Kidney (tissue), 14 donors: Measurements from ENCODE around the gene CFAP65. TPM values are rescaled to one million over a fixed set of nuclear protein-coding genes. Genes with fewer than 3 reads are reported as not detected.

Experiments used
- DNase-seq, 5 donors: peaks; one replicate each; pipeline ENCODE4 v3.0.0-alpha.2; 2013 to 2020
- FAIRE-seq: peaks from 2 replicates; lab custom pipeline; 2012; peaks lifted over from hg19 to GRCh38; lab: Jason Lieb, UNC
- H3K27ac ChIP-seq, 2 donors: one replicate each; pipeline ENCODE4 v1.7.0; 2013; ENCODE audit warnings: low read depth in 2 of 2, low read length in 2 of 2, inconsistent platforms in 1 of 2
- H3K27me3 ChIP-seq: one replicate; pipeline ENCODE4 v1.7.1; 2013; ENCODE audit warnings: low read length, inconsistent platforms; ENCODE audit not compliant: control insufficient read depth, insufficient read depth
- H3K36me3 ChIP-seq, 3 donors: one replicate each; pipeline versions ENCODE4 v1.7.0 to v1.7.1; 2013; ENCODE audit warnings: low read length in 3 of 3, control low read depth in 1 of 3, inconsistent platforms in 1 of 3; ENCODE audit not compliant: insufficient read depth in 3 of 3, control insufficient read depth in 2 of 3
- H3K4me1 ChIP-seq, 3 donors: one replicate each; pipeline versions ENCODE4 v1.7.0 to v1.7.1; 2013; ENCODE audit warnings: low read length in 3 of 3, inconsistent platforms in 1 of 3, low read depth in 1 of 3; ENCODE audit not compliant: control insufficient read depth in 2 of 3, insufficient read depth in 2 of 3
- H3K4me3 ChIP-seq, 3 donors: one replicate each; pipeline versions ENCODE4 v1.7.0 to v1.8.1; 2013; ENCODE audit warnings: low read length in 3 of 3, control low read depth in 1 of 3, inconsistent platforms in 1 of 3
- H3K9ac ChIP-seq, 3 donors: one replicate each; pipeline versions ENCODE4 v1.7.0 to v1.7.1; 2013; ENCODE audit warnings: low read length in 3 of 3, control low read depth in 1 of 3, inconsistent platforms in 1 of 3
- H3K9me3 ChIP-seq, 3 donors: one replicate each; pipeline versions ENCODE4 v1.7.0 to v1.7.1; 2013; ENCODE audit warnings: low read length in 3 of 3, control low read depth in 1 of 3, inconsistent platforms in 1 of 3; ENCODE audit not compliant: control insufficient read depth in 2 of 3, insufficient read depth in 1 of 3
- CTCF ChIP-seq: IDR thresholded peaks from 3 replicates; pipeline ENCODE4 v1.5.1; 2012; ENCODE audit warnings: mild to moderate bottlenecking, moderate library complexity, borderline replicate concordance; ENCODE audit not compliant: insufficient read depth; ENCODE audit errors: extremely low read depth
- intact Hi-C: fragments of 100-400 bp; cut with DNase I; formaldehyde crosslinking; loops from one replicate; pipeline ENCODE4 v1.11.1; 2022
- polyA plus RNA-seq: library from polyadenylated mRNA; stranded (reverse); fragments of 350-450 nt; fragmentation: Illumina TruSeq; extraction: RNeasy Lipid Tissue Mini Kit (QIAGEN cat#74804); gene quantifications from one replicate; pipeline ENCODE4 v1.2.3, GENCODE V29; 2014; ENCODE audit warnings: low read depth, low replicate concordance; ENCODE audit not compliant: insufficient read depth
- total RNA-seq: library from RNA; stranded (reverse); fragmentation: NEBNext Ultra II Directional; extraction: Animal tissue kit (Norgen Biotek cat#: 25700); gene quantifications from one replicate; pipeline ENCODE4 v1.2.1, GENCODE V29; 2021
- donor health status: control.
- donor health status: control.
- donor health status: control.
- donor health status: control.
- donor health status: control.
- donor health status: DM: yes; HTN: yes; CAD: no.
- donor health status: Normal renal cell carcinoma (clear cell type).

Gene CFAP65
- total and polyA plus RNA-seq, 2 donors from 2014 or later: 0.73 to 2.0 TPM

GRCh38 chr2:218980735-218981389, 60.5 kb downstream of the CFAP65 start:
- H3K9me3 ChIP-seq: no peaks in the 10 kb centered on the region
- DNase-seq: peak in 2 of 5 donors; percentile 47 to 51
- peaks cover 42% of the 10 kb centered on the region for H3K27me3 ChIP-seq
- intact Hi-C loops: no loop called here
- no peaks in the 10 kb centered on the region for H3K36me3 ChIP-seq
- H3K4me3 ChIP-seq: no peak overlapping the region
- peaks cover 0 to 13% (median 4%) of the 10 kb centered on the region in 3 donors for H3K4me1 ChIP-seq
- H3K27ac ChIP-seq: no peak overlapping the region
- TF ChIP-seq CTCF: no peak
- FAIRE-seq: no peak
- H3K9ac ChIP-seq: no peak overlapping the region

GRCh38 chr2:218979846-218980734, 61.2 kb downstream of the CFAP65 start:
- H3K27me3 ChIP-seq: peaks cover 45% of the 10 kb centered on the region

GRCh38 chr2:218975060-218975777, 66.1 kb downstream of the CFAP65 start:
- intact Hi-C loops: no loop called here
- FAIRE-seq (no peak), DNase-seq (peak in 1 of 5 donors; percentile 12)
- H3K4me3 ChIP-seq: no peak overlapping the region
- no peaks in the 10 kb centered on the region for H3K9me3 ChIP-seq
- no peak overlapping the region for H3K27ac ChIP-seq
- no peak for TF ChIP-seq CTCF
- H3K4me1 ChIP-seq: no peaks in the 10 kb centered on the region
- no peaks in the 10 kb centered on the region for H3K36me3 ChIP-seq
- no peak overlapping the region for H3K9ac ChIP-seq
- H3K27me3 ChIP-seq: peaks cover 23% of the 10 kb centered on the region

More at GRCh38 chr2:218979846-218980734, 61.2 kb downstream of the CFAP65 start:
- TF ChIP-seq CTCF: peak; percentile 81
- Histone ChIP-seq H3K9ac (no peak overlapping the region), H3K36me3 (no peaks in the 10 kb centered on the region), H3K27ac (no peak overlapping the region), H3K9me3 (no peaks in the 10 kb centered on the region), H3K4me3 (peak overlapping the region in 1 of 3 donors; percentile 44), H3K4me1 (peaks cover 0 to 13% (median 4%) of the 10 kb centered on the region in 3 donors)
- FAIRE-seq (no peak), DNase-seq (peak; percentile 87 to 92 (median 89))
- intact Hi-C loops: no loop called here
